VCaP (cell line): ENCODE measurements around the gene RASSF3.
A peak's percentile ranks its signal among the peaks of the same experiment; 100 is the strongest.

Experiments
- H3K27ac ChIP-seq: fragments of 450-650 bp; 2 replicates; pipeline ENCODE4 v1.5.1; 2017
- TF ChIP-seq, protein P1 (sequence below): fragments of 450-650 bp; conservative IDR thresholded peaks from 2 replicates; pipeline ENCODE4 v1.5.1; 2017; ENCODE audit warnings: mild to moderate bottlenecking, moderate library complexity

The RASSF3 gene

GRCh38 chr12:64681200-64682052 lies 71.1 kb downstream of the RASSF3 start:
- TF ChIP-seq, protein P1, sequence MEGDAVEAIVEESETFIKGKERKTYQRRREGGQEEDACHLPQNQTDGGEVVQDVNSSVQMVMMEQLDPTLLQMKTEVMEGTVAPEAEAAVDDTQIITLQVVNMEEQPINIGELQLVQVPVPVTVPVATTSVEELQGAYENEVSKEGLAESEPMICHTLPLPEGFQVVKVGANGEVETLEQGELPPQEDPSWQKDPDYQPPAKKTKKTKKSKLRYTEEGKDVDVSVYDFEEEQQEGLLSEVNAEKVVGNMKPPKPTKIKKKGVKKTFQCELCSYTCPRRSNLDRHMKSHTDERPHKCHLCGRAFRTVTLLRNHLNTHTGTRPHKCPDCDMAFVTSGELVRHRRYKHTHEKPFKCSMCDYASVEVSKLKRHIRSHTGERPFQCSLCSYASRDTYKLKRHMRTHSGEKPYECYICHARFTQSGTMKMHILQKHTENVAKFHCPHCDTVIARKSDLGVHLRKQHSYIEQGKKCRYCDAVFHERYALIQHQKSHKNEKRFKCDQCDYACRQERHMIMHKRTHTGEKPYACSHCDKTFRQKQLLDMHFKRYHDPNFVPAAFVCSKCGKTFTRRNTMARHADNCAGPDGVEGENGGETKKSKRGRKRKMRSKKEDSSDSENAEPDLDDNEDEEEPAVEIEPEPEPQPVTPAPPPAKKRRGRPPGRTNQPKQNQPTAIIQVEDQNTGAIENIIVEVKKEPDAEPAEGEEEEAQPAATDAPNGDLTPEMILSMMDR = no peak
- peak overlapping the region; percentile 69 for H3K27ac ChIP-seq

DNA sequence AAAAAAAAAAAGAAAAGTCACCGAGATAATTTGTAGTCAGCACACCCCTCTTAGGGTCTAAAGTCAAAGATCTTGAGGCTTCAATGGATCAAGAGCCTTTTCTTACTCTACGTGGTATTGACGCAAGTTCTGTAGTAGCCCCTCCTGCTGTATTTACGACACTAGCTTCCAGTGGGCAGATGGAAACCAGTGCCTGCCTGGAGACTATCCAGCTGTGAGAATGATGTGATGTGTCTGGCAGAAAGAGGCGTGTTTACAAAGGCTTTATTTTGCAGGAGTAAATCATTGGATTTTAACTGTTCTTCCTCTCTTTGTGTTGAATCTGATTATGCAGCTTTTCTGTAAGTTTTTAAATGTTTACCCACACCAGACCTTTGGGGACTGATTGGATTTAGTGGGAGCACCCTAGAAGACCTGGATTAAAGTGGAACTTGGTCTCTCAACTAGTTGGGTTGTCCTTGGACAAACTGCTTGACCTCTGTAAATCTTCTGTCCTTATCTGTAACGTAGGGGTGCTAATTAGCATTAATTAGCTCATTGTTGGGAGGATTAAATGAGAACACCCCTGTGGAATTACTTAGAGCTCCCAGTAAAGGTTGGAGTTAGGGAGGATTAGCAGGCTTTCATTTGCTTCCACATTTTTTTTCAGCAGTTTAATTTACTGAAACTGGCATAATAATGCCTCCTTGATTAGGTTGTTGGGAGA lies 72.4 kb downstream of the RASSF3 start:
- TF ChIP-seq, protein P1 = no peak

GRCh38 chr12:64683816-64684543 lies 73.7 kb downstream of the RASSF3 start:
- peak overlapping the region; percentile 69 for H3K27ac ChIP-seq
- TF ChIP-seq, protein P1 = no peak

More for the DNA sequence above, 72.4 kb downstream of the RASSF3 start:
- peak overlapping the region; percentile 69 for H3K27ac ChIP-seq

DNA sequence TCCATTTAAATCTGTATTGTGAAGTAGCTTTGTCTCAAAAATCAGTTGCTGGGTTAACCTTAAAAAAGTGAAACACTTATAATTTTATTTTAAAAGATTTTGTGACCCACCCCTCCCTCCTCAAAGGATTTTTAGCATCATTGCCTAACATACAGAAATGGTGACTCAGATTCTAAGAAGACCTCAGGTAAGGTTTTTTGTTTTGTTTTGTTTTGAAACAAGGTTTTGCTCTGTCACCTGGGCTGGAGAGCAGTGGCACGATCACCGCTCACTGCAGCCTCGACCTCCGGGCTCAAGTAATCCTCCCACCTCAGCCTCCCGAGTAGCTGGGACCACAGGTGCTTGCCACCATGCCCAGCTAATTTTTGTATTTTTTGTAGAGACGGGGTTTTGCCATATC lies 74.8 kb downstream of the RASSF3 start:
- H3K27ac ChIP-seq = peak overlapping the region; percentile 90
- TF ChIP-seq, protein P1 = no peak

DNA sequence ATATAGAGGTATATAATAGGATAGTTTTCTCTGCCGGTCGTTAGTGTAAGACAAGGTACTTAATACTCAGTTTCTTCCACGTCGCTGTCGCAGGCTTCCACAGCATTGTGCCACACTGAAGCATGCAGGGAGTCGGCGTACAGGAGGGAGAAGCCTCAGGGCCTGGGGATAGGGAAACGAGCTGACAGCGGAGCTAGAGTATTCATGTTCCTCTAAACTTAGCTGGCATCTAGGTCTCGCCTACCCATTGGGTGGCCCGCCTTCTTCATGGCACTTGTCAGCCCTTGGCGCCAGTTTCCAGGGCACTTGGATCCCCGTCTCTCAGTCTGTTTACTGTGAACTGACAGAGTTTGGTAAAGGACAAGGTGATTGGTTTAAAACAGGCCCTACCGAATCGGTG lies 75.3 kb downstream of the RASSF3 start:
- TF ChIP-seq, protein P1 = no peak

GRCh38 chr12:64687816-64688215 lies 77.5 kb downstream of the RASSF3 start:
- H3K27ac ChIP-seq = peak overlapping the region; percentile 90
- TF ChIP-seq, protein P1 = no peak

More for the DNA sequence above, 75.3 kb downstream of the RASSF3 start:
- peak overlapping the region; percentile 90 for H3K27ac ChIP-seq

DNA sequence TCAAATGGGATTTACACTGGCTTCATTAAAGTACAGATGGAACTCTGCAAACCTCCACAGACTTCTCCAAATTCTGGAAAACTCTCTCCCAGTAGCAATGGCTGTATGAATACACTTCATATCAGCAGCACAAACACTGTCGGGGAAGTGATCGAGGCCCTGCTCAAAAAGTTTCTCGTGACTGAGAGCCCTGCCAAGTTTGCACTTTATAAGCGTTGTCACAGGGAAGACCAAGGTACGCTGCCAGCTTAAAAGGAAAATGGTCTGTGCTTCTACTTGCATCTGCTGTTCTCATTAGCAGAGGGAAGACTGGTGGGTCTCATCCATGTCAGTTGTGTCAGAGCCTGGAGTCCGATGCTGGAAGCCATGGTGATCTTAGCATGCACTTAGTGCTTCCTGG lies 77.9 kb downstream of the RASSF3 start:
- H3K27ac ChIP-seq = peak overlapping the region; percentile 90
- TF ChIP-seq, protein P1 = no peak
